ENCODE results near the gene SBNO2. TPM values are rescaled to one million over a fixed set of nuclear protein-coding genes. Genes with fewer than 3 reads are reported as not detected.

Gene SBNO2
- total RNA-seq, 1 donor from 2014 or later, result 61.6 TPM

GRCh38 chr19:1105873-1106840 is 67.9 kb downstream of the SBNO2 start:
- no peak for DNase-seq (ENCODE audit: extremely low spot score, unreplicated experiment)
- TF ChIP-seq CTCF (IDR thresholded peaks at IDR 0.05), result no peak
- Mint-ChIP-seq H3K36me3 (ENCODE audit: unreplicated experiment) (peaks cover 3% of the 10 kb centered on the region), H3K27ac (ENCODE audit: unreplicated experiment) (peak overlapping the region; percentile 14), H3K27me3 (ENCODE audit: unreplicated experiment) (no peaks in the 10 kb centered on the region), H3K9me3 (ENCODE audit: unreplicated experiment) (no peaks in the 10 kb centered on the region), H3K4me3 (ENCODE audit: unreplicated experiment) (peak overlapping the region; percentile 52), H3K4me1 (ENCODE audit: unreplicated experiment) (peaks cover 44% of the 10 kb centered on the region)

- no peak for TF ChIP-seq CTCF (IDR thresholded peaks at IDR 0.05)
- DNase-seq (ENCODE audit: extremely low spot score, unreplicated experiment), result no peak
- H3K9me3 Mint-ChIP-seq (ENCODE audit: unreplicated experiment), result no peaks in the 10 kb centered on the region
- H3K27ac Mint-ChIP-seq (ENCODE audit: unreplicated experiment), result peak overlapping the region; percentile 68
- peak overlapping the region; percentile 75 for H3K4me3 Mint-ChIP-seq (ENCODE audit: unreplicated experiment)
- no peaks in the 10 kb centered on the region for H3K27me3 Mint-ChIP-seq (ENCODE audit: unreplicated experiment)
- peaks cover 46% of the 10 kb centered on the region for H3K4me1 Mint-ChIP-seq (ENCODE audit: unreplicated experiment)
- H3K36me3 Mint-ChIP-seq (ENCODE audit: unreplicated experiment), result peaks cover 3% of the 10 kb centered on the region
Measured at GRCh38 chr19:1105008-1105872, 68.8 kb downstream of the SBNO2 start.

GRCh38 chr19:1104311-1105007 is 69.6 kb downstream of the SBNO2 start:
- Mint-ChIP-seq H3K27ac (ENCODE audit: unreplicated experiment) (peak overlapping the region; percentile 68), H3K4me1 (ENCODE audit: unreplicated experiment) (peaks cover 50% of the 10 kb centered on the region), H3K9me3 (ENCODE audit: unreplicated experiment) (no peaks in the 10 kb centered on the region), H3K36me3 (ENCODE audit: unreplicated experiment) (peaks cover 3% of the 10 kb centered on the region), H3K4me3 (ENCODE audit: unreplicated experiment) (peak overlapping the region; percentile 75), H3K27me3 (ENCODE audit: unreplicated experiment) (no peaks in the 10 kb centered on the region)
- TF ChIP-seq CTCF (IDR thresholded peaks at IDR 0.05), result no peak
- no peak for DNase-seq (ENCODE audit: extremely low spot score, unreplicated experiment)

- peaks cover 3% of the 10 kb centered on the region for H3K36me3 Mint-ChIP-seq (ENCODE audit: unreplicated experiment)
- DNase-seq (ENCODE audit: extremely low spot score, unreplicated experiment), result peak; percentile 99
- H3K27me3 Mint-ChIP-seq (ENCODE audit: unreplicated experiment), result no peaks in the 10 kb centered on the region
- TF ChIP-seq CTCF (IDR thresholded peaks at IDR 0.05), result no peak
- H3K27ac Mint-ChIP-seq (ENCODE audit: unreplicated experiment), result peak within 1 kb of the TSS; percentile 98
- peaks cover 55% of the 10 kb centered on the region for H3K4me1 Mint-ChIP-seq (ENCODE audit: unreplicated experiment)
- H3K9me3 Mint-ChIP-seq (ENCODE audit: unreplicated experiment), result no peaks in the 10 kb centered on the region
- H3K4me3 Mint-ChIP-seq (ENCODE audit: unreplicated experiment), result peak within 1 kb of the TSS; percentile 75
Measured at GRCh38 chr19:1103708-1104310, 70.3 kb downstream of the SBNO2 start, which contains the start of gene GPX4. GPX4 (plus strand) TSS chr19:1103994; CDS start chr19:1104044, 50 bp downstream.

Measured in osteocyte (in vitro differentiated cells).